Astrocyte (in vitro differentiated cells and primary cell): ENCODE data around the gene OPALIN.

Source experiments
- EZH2 ChIP-seq: IDR thresholded peaks from 2 replicates; pipeline ENCODE4 v1.6.1; 2012; ENCODE audit warnings: mild to moderate bottlenecking, low read length, inconsistent platforms; ENCODE audit not compliant: insufficient read depth
- TF ChIP-seq, protein P1 (sequence below): IDR thresholded peaks from 2 replicates; pipeline ENCODE4 v1.5.1; 2011; ENCODE audit warnings: low read depth, mild to moderate bottlenecking, inconsistent platforms, low read length, moderate library complexity; ENCODE audit not compliant: insufficient read depth

- TF ChIP-seq, protein P1, sequence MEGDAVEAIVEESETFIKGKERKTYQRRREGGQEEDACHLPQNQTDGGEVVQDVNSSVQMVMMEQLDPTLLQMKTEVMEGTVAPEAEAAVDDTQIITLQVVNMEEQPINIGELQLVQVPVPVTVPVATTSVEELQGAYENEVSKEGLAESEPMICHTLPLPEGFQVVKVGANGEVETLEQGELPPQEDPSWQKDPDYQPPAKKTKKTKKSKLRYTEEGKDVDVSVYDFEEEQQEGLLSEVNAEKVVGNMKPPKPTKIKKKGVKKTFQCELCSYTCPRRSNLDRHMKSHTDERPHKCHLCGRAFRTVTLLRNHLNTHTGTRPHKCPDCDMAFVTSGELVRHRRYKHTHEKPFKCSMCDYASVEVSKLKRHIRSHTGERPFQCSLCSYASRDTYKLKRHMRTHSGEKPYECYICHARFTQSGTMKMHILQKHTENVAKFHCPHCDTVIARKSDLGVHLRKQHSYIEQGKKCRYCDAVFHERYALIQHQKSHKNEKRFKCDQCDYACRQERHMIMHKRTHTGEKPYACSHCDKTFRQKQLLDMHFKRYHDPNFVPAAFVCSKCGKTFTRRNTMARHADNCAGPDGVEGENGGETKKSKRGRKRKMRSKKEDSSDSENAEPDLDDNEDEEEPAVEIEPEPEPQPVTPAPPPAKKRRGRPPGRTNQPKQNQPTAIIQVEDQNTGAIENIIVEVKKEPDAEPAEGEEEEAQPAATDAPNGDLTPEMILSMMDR, result no peak
- no peak for TF ChIP-seq EZH2
Measured at GRCh38 chr10:96406091-96406490, 47.3 kb upstream of the OPALIN start.
